Measurements from ENCODE around the gene PRRT3. TPM values are rescaled to one million over a fixed set of nuclear protein-coding genes. Genes with fewer than 3 reads are reported as not detected.

The PRRT3 gene
- total RNA-seq, 4 donors from 2014 or later: 1.1 to 2.8 (median 1.3) TPM

DNA sequence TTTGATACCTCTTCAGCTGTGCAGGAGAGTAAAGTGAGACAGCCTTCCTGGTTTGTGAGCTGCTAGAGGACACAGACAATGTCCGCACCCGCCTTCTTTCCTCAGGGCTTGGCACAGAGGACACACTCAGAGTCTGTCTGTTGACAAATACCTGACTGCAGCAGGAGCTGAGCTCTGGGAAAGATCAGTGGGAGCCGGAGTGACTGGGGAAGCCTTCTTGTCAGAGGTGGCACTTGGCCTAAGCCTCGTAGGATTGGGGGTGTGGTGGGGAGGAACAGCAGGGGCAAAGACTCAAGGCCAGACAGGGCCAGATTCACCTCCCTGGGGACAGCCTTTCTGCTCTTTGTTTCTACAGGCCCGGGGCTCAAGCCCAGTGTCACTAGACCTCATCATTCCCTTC lies 38.6 kb downstream of the PRRT3 start:
- ATAC-seq (ENCODE audit: low FRiP score) (no peak), DNase-seq (ENCODE audit: low spot score) (no peak)
- TF ChIP-seq, protein P1, sequence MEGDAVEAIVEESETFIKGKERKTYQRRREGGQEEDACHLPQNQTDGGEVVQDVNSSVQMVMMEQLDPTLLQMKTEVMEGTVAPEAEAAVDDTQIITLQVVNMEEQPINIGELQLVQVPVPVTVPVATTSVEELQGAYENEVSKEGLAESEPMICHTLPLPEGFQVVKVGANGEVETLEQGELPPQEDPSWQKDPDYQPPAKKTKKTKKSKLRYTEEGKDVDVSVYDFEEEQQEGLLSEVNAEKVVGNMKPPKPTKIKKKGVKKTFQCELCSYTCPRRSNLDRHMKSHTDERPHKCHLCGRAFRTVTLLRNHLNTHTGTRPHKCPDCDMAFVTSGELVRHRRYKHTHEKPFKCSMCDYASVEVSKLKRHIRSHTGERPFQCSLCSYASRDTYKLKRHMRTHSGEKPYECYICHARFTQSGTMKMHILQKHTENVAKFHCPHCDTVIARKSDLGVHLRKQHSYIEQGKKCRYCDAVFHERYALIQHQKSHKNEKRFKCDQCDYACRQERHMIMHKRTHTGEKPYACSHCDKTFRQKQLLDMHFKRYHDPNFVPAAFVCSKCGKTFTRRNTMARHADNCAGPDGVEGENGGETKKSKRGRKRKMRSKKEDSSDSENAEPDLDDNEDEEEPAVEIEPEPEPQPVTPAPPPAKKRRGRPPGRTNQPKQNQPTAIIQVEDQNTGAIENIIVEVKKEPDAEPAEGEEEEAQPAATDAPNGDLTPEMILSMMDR (IDR thresholded peaks at IDR 0.05): no peak

DNA sequence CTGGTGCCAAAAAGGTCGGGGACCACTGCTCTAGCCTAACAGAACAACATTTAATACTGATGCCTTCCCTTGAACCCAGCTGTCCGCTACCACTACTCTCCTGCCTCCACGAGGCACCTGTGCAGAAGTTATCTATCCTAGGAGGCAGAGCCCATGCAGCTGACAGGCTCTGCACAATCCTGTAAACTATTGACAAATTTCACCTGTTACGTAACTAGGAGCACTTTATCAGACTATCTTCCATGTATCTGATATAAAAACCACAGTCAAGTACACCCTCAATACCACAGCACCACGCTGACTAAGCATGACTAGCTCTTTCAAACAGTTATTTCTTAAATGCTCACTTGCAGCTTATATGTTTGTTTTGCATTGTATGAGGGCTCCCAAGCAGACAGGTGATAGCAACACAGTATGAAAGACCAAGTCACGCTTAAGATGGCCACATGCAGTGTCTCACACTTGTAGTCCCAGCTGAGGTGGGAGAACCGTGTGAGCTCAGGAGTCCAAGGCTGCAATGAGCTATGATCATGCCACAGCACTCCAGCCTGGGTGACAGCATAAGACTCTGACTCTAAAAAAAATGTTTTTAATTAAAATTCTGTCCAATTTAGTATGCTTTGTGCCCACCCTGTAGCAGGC lies 39.8 kb downstream of the PRRT3 start:
- DNase-seq (ENCODE audit: low spot score): no peak
- TF ChIP-seq, protein P1 (IDR thresholded peaks at IDR 0.05): no peak
- no peak for ATAC-seq (ENCODE audit: low FRiP score)

- DNase-seq (ENCODE audit: low spot score) (no peak), ATAC-seq (ENCODE audit: low FRiP score) (no peak)
- TF ChIP-seq, protein P1 (IDR thresholded peaks at IDR 0.05): no peak
Measured at GRCh38 chr3:9911863-9912262, 40.3 kb downstream of the PRRT3 start.

- DNase-seq (ENCODE audit: low spot score) (no peak), ATAC-seq (ENCODE audit: low FRiP score) (peak; percentile 24)
- TF ChIP-seq, protein P1 (IDR thresholded peaks at IDR 0.05): no peak
Measured at GRCh38 chr3:9909221-9910013, 42.8 kb downstream of the PRRT3 start.

DNA sequence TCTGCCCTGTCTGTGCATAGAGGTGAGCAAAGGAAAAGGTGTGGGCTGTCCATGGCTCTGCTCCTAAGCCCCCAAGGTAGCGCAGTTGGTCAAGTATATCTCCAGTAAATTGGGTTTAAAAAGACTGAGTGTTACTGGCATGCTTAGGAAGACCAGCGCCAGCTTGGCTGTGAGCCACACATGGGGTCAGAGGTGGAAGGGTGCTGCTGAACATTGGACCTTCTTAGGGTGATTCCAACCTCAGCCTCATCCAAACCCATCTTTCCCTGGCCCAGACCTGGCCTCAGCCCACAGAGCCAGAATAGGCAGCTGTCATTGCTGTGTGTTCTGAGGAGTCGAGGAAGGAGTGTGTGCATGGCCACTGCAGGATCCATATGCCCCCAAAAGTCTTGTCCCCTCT lies 43.9 kb downstream of the PRRT3 start:
- DNase-seq (ENCODE audit: low spot score) (no peak), ATAC-seq (ENCODE audit: low FRiP score) (no peak)

DNA sequence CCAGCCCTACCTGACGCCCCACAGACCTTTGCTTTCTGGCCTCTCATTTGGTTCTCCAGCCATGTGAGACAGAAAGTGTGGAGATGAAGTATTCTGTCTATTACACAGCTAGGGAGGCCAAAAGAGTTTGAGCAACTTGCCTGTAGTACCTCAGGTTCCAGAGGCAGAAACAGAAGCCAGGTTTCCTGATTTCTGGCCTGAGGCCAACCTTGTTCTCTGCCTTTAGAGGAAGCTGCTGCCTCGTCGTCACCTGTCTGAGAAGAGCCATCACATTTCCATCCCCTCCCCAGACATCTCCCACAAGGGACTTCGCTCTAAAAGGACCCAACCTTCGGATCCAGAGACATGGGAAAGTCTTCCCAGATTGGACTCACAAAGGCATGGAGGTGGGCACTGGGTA lies 45.7 kb downstream of the PRRT3 start:
- TF ChIP-seq, protein P1 (IDR thresholded peaks at IDR 0.05): no peak
- ATAC-seq (ENCODE audit: low FRiP score): no peak
- DNase-seq (ENCODE audit: low spot score): no peak

More for the DNA sequence above, 43.9 kb downstream of the PRRT3 start:
- TF ChIP-seq, protein P1 (IDR thresholded peaks at IDR 0.05): no peak

DNA sequence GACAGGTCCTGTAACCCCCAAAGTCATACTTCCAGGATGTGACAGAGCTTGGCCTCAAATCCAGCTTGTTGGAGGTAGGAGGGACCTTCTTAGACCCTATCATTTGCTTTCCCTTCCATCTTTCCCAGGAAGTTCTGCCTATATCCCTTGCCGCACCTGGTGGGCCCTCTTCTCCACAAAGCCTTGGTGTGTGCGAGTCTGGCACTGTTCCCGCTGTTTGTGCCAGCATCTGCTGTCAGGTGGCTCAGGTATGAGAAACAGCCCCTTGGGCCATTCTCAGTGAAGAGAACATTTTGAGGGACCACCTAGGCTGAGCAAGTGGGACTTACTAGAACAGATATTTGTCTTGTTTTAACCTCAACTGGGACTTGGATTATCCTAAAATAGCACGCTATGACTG lies 48.3 kb downstream of the PRRT3 start:
- ATAC-seq (ENCODE audit: low FRiP score): no peak
- TF ChIP-seq, protein P1 (IDR thresholded peaks at IDR 0.05): no peak
- DNase-seq (ENCODE audit: low spot score): no peak

Measured in omental fat pad (tissue), 4 donors.